Neural progenitor cell (in vitro differentiated cells): ENCODE results near the gene COG5.

Experiments used
- EZH2 ChIP-seq: fragments of 200-600 bp; sonication (generic); IDR thresholded peaks from 2 replicates; pipeline ENCODE4 v1.6.1; 2017; ENCODE audit warnings: antibody characterized with exemption, mild to moderate bottlenecking, moderate library complexity
- EZH2phosphoT487 ChIP-seq: fragments of 200-600 bp; sonication (generic); IDR thresholded peaks from 2 replicates; pipeline ENCODE4 v1.6.1; 2017; ENCODE audit warnings: antibody characterized with exemption
- TF ChIP-seq, protein P1 (sequence below): fragments of 200-600 bp; sonication (generic); IDR thresholded peaks from 2 replicates; pipeline ENCODE4 v1.5.1; 2017; ENCODE audit warnings: antibody characterized with exemption, mild to moderate bottlenecking

DNA sequence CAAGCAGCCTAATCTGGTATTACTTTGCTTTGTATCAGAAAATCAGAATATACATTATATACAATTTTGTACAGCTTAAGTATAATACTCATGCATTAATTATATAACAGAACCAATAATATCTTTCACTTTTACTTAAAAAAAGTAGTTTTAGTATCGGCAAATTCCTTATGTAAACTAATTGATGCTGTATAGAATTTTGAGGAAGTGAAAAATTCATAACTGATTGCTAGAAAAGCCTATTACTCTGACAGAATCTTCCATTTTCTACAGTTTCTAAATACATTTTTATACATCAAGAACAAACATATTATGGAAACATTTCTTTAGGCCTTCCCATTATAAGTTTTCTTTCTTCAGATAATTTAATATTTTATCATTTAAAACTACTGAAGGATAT lies 217.8 kb downstream of the COG5 start:
- TF ChIP-seq, protein P1, sequence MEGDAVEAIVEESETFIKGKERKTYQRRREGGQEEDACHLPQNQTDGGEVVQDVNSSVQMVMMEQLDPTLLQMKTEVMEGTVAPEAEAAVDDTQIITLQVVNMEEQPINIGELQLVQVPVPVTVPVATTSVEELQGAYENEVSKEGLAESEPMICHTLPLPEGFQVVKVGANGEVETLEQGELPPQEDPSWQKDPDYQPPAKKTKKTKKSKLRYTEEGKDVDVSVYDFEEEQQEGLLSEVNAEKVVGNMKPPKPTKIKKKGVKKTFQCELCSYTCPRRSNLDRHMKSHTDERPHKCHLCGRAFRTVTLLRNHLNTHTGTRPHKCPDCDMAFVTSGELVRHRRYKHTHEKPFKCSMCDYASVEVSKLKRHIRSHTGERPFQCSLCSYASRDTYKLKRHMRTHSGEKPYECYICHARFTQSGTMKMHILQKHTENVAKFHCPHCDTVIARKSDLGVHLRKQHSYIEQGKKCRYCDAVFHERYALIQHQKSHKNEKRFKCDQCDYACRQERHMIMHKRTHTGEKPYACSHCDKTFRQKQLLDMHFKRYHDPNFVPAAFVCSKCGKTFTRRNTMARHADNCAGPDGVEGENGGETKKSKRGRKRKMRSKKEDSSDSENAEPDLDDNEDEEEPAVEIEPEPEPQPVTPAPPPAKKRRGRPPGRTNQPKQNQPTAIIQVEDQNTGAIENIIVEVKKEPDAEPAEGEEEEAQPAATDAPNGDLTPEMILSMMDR = no peak
- TF ChIP-seq EZH2 (no peak), EZH2phosphoT487 (no peak)
